ENCODE data around the gene KRT13. TPM values are rescaled to one million over a fixed set of nuclear protein-coding genes. Genes with fewer than 3 reads are reported as not detected.

Gene KRT13
- not detected for total RNA-seq

DNA sequence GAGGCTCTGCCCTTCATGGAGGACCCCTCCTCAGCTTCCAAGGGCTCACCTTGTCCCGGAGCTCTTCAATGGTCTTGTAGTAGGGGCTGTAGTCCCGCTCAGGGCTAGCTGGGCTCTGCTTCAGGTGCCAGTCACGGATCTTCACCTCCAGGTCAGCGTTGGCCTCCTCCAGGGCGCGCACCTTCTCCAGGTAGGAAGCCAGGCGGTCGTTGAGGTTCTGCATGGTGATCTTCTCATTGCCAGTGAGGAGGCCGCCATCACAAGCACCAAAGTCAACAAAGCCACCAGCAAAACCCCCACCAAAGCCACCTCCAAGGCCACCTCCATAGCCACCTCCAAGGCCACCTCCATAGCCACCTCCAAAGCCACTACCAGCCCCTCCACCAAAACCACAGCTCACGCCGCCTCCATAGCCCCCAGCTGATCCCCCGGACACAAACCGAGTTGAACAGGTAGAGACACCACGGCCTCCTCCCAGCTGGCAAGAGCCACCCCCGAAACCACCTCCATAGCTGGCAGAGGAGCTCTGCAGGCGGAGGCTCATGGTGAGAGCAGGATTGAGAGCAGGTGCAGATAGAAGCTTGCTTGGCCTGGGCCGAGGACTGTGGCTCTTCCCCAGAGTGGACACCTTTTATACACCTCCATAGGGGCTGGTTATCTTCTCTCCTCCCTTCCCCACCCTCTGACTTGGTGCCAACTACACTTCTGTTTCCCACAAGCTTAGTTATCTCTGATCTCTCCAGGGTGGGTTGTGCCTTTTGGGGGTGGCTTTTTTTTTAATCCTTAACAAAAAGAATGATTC, at the start of gene KRT13:
Gene KRT13, minus strand, starts transcription at position 606 of the 802 bp plus-strand sequence. Its CDS starts 62 bp downstream, at position 544.
- no peaks in the 10 kb centered on the region for H3K9me3 Mint-ChIP-seq (ENCODE audit: low read depth)
- CTCF ChIA-PET, result interaction anchor here (1.5 to 1.8 kb wide), 2 partner anchors 44 to 143 kb away, joined by 4 read pairs; no protein-coding TSS in a partner anchor
- ATAC-seq, result no peak
- DNase-seq, result no peak
- H3K36me3 Mint-ChIP-seq, result no peaks in the 10 kb centered on the region
- no peaks in the 10 kb centered on the region for H3K4me1 Mint-ChIP-seq
- no peak within 1 kb of the TSS for H3K4me3 Mint-ChIP-seq
- H3K27ac Mint-ChIP-seq, result no peak within 1 kb of the TSS
- H3K27me3 Mint-ChIP-seq, result peaks cover 2% of the 10 kb centered on the region

DNA sequence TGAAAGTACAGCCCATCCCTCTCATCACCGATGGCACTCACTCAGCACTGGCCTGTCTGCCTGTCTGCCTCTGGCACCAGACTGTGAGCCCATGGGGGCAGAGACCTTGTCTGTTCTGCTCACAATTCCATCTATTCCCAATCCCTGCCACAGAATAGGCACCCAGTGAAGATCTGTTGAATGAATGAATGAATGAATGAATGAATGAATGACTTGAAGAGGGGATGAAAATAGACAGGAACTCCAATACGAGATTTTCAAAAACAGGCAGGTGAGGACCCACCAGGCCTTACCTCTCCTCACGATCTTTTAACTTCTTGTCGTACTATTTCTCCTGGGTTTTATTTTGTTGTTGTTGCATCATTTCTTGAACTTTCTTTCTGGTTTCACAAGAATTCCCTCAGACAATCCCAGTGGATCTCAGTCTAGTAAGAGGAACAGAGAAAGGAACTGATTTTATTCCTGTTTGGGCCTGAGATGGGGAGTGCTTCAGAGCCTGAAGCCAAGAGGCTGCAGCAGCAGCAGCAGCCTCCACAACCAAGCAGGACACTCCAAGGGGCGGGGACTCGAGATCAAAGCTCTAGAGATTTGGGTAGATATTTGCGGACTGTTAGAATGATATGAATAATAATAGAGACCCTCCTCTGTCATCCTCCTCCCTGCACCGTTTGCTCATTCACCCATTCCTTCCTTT, 48.7 kb upstream of the KRT13 start:
- Mint-ChIP-seq H3K27ac (no peak overlapping the region), H3K9me3 (ENCODE audit: low read depth) (no peaks in the 10 kb centered on the region), H3K27me3 (peaks cover 42% of the 10 kb centered on the region), H3K4me1 (peaks cover 4% of the 10 kb centered on the region), H3K36me3 (no peaks in the 10 kb centered on the region), H3K4me3 (no peak overlapping the region)
- no peak for DNase-seq
- CTCF ChIA-PET, result interaction anchor here (0.6 to 11.0 kb wide), 3 partner anchors 93 to 285 kb away, joined by 3 to 256 read pairs (median 236); no protein-coding TSS in a partner anchor
- ATAC-seq, result no peak

DNA sequence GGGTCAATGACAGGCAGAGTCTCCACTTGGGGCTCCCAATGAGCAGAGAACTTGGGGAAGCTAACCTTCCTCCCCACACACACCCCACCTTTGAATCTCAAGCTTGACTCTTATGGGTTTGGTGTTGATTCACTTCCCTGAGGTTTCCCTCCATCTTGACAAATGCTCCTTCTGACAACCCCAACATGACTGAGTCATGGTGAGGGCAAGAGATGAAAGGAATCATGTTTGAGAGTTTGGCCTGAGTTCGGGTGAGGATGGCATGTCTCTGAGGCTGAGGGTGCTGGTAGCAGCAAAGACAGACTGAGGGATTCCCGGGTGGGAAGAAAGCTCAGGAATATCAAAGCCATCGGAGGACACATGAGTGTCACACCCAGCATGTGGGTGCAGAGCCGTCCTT, 47.8 kb upstream of the KRT13 start:
- ATAC-seq, result no peak
- Mint-ChIP-seq H3K36me3 (no peaks in the 10 kb centered on the region), H3K9me3 (ENCODE audit: low read depth) (no peaks in the 10 kb centered on the region), H3K27me3 (peaks cover 36% of the 10 kb centered on the region), H3K4me1 (peaks cover 10% of the 10 kb centered on the region), H3K27ac (no peak overlapping the region), H3K4me3 (no peak overlapping the region)
- CTCF ChIA-PET, result interaction anchor here (9.5 to 11.0 kb wide), 2 partner anchors 94 to 112 kb away, joined by 236 to 256 read pairs; no protein-coding TSS in a partner anchor
- DNase-seq, result no peak

DNA sequence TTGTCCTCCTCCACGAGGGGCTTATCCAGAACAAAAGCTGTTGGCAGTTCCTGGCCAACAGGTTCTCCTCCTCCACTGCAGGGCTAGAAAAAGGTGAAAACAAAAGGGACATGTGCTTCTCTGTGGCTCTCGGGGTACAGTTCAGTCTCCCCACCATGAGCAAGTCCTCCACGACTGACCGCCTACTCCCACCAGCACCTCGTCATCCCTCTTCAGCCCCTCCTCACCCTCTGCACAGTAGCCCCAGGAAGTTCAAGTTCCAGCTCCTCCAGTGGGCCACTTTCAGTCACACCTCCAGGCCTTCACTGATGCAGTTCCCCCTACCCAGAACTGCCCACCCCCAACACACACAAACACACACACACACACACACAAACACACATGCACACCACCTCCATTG, 47.0 kb upstream of the KRT13 start:
- DNase-seq, result no peak
- no peak overlapping the region for H3K27ac Mint-ChIP-seq
- no peak overlapping the region for H3K4me3 Mint-ChIP-seq
- no peaks in the 10 kb centered on the region for H3K36me3 Mint-ChIP-seq
- no peak for ATAC-seq
- CTCF ChIA-PET, result interaction anchor here (9.5 to 11.0 kb wide), 2 partner anchors 95 to 112 kb away, joined by 236 to 256 read pairs; no protein-coding TSS in a partner anchor
- H3K4me1 Mint-ChIP-seq, result peaks cover 17% of the 10 kb centered on the region
- peaks cover 29% of the 10 kb centered on the region for H3K27me3 Mint-ChIP-seq
- no peaks in the 10 kb centered on the region for H3K9me3 Mint-ChIP-seq (ENCODE audit: low read depth)

DNA sequence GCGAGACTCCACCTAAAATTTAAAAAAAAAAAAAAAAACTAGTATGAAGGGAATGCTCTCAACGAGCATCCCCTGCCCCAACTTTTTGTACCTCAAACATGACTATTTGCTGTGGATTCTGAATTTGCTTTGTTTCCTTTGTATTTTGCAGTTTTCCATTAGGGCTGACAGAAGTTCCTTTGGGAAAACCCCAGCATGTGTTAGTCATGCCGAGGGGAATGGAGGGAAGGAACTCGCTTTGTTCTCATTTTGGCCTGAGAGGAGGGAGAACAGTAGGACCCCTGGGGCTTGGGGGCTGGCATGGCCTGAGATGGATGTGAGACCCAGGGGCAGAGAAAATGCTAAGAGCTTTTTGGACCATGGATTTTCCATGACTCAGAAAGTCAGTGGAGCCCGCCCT, 46.0 kb upstream of the KRT13 start:
- H3K9me3 Mint-ChIP-seq (ENCODE audit: low read depth), result no peaks in the 10 kb centered on the region
- DNase-seq (no peak), ATAC-seq (no peak)
- CTCF ChIA-PET, result interaction anchor here (0.6 to 11.0 kb wide), 7 partner anchors 15 to 642 kb away, joined by 3 to 256 read pairs (median 13); no protein-coding TSS in a partner anchor
- H3K27me3 Mint-ChIP-seq, result peaks cover 18% of the 10 kb centered on the region
- H3K4me3 Mint-ChIP-seq, result no peak overlapping the region
- H3K27ac Mint-ChIP-seq, result no peak overlapping the region
- H3K4me1 Mint-ChIP-seq, result peaks cover 17% of the 10 kb centered on the region
- H3K36me3 Mint-ChIP-seq, result no peaks in the 10 kb centered on the region

DNA sequence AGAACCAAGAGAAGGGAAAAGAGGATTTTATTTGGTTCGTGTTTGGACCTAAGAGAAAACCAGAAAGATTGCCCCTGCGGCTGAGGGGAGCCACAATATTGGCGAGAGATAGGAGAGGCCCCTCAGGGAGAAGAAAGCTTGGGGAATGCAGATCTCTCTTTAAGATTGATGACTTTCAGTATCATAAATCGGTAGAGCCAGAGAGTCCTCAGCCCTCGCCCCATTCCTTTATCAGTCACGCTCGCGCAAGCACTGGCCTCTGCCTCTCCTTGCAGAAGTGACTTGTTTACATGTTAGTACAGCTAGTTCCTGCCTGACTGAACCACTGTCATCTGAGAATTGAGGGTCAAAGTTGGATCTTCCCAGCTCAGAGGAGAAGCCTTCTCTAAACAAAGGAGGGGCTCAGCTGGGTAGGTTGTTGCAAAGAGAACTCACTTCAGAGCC, 44.2 kb upstream of the KRT13 start:
- H3K27me3 Mint-ChIP-seq, result peaks cover 11% of the 10 kb centered on the region
- peaks cover 17% of the 10 kb centered on the region for H3K4me1 Mint-ChIP-seq
- ATAC-seq (no peak), DNase-seq (no peak)
- no peaks in the 10 kb centered on the region for H3K36me3 Mint-ChIP-seq
- no peak overlapping the region for H3K4me3 Mint-ChIP-seq
- H3K27ac Mint-ChIP-seq, result no peak overlapping the region
- H3K9me3 Mint-ChIP-seq (ENCODE audit: low read depth), result no peaks in the 10 kb centered on the region
- CTCF ChIA-PET, result interaction anchor here (0.7 to 11.0 kb wide), 51 partner anchors 9 to 732 kb away, joined by 3 to 256 read pairs (median 5); partner anchors contain the start of genes KRT13, KRT15, KRT19 and KRT36

DNA sequence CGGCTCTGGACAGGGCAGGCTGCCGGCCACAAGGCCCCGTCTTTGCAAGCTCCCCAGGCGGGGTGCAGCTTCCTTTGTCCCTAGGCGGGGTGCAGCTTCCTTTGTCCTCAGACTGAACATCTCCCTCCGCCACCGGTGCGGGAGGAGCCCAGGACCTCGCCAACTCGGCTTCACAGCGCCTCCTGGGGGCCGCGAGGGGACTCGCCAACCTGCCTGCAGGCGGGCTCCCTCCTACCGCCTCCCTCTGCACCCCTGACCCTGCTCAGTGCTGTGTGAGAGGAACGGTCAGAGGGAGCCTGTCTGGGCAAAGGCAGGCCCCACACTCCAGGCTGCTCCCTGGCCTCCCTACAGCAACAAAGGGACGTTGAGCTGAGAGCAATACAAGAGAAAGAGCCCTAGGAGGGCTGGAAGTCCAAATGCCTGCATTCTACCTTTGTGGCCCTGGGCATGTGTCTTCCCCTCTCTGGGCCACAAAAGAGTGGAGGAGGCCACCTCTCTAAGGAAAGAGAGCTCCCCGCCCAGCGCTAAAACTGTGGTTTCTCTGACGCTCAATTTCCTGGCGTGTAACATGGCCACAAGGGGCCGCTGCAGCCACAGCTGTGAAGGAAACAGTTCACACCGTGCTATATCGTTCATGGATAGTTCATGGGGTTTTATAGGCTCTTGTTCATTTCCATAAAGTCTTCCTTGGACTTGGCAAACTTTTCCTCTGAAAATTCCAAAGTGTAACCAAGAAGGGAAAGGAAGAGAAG, 43.6 kb upstream of the KRT13 start:
- peaks cover 7% of the 10 kb centered on the region for H3K27me3 Mint-ChIP-seq
- DNase-seq (peak; percentile 91), ATAC-seq (peak; percentile 86)
- H3K9me3 Mint-ChIP-seq (ENCODE audit: low read depth), result no peaks in the 10 kb centered on the region
- peak overlapping the region; percentile 47 for H3K27ac Mint-ChIP-seq
- no peaks in the 10 kb centered on the region for H3K36me3 Mint-ChIP-seq
- CTCF ChIA-PET, result interaction anchor here (0.6 to 11.0 kb wide), 63 partner anchors 8 to 1131 kb away, joined by 3 to 256 read pairs (median 5); partner anchors contain the start of genes KRT12, KRT13, KRT15 and KRT19
- H3K4me3 Mint-ChIP-seq, result no peak overlapping the region
- H3K4me1 Mint-ChIP-seq, result peaks cover 17% of the 10 kb centered on the region

DNA sequence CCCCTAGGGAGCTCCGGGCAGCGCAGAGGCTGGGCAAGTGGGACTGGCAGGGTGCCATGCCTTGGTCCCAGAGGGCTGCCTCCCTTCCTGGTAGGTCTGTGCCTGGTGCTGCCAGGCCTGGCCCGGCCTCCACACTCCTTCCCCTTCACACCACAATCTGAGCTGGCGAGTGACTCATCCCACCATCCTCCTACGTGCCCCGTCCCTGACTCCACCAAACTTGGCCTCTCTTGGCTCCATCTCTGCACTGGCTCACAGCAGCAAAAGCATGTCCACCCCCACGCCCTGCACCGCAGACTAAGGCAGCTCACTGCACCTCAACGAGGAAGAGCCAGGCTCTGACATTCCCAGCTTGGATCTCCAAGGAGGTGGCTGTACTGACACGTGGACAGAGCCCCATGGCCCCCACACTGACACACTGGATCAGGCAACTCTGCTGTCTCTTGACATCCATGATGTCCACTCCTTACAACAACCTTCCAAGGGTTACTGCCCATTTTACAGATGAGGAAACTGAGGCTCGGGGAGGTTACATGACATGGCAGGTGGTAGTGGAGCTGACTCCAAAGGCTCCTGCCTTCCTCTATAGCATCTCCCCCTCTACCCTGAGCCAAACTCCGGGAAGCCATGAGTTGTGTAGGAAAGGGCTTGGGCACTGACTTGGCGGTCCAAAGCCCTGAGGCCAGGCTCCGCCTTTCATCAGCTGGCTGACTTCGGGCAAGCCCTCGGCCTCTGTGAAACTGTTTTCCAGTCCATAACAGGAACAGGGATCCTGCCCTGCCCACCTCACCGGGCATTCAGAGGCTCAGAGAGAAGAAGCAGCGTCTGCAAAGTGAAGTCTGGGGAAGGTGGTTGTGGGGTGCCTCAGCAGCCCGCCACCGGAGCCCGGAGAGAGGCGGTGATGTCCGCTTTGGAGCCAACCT, 42.8 kb upstream of the KRT13 start:
- ATAC-seq (peak; percentile 54), DNase-seq (peak; percentile 68)
- Mint-ChIP-seq H3K36me3 (no peaks in the 10 kb centered on the region), H3K4me1 (peaks cover 17% of the 10 kb centered on the region), H3K27me3 (peaks cover 2% of the 10 kb centered on the region), H3K4me3 (no peak overlapping the region), H3K27ac (no peak overlapping the region), H3K9me3 (ENCODE audit: low read depth) (no peaks in the 10 kb centered on the region)
- CTCF ChIA-PET, result interaction anchor here (0.7 to 11.0 kb wide), 46 partner anchors 8 to 1130 kb away, joined by 3 to 256 read pairs (median 6); partner anchors contain the start of genes KRT12, KRT13, KRT15 and KRT19

DNA sequence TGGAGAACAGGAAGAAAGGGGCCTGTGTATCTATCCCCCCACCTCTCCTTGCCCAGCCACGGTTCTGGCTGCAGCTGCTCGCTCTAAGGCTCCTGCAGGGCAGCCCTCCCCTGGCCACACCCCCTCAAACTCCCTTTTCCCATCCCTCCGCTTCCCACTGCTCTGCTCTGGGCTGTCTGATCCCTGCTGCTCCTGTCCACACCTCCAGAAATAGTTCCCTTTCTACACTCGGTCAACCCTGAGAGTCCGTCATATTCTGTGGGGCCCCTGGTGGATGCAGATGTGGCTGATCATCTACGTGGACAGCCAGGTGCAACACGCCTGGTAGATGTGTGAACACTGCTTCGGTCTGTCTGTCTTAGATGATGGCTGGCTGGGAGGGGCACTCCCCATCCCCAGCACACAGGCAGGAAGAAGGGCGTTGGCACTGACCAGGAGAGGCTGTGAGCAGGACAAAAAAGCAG, 42.0 kb upstream of the KRT13 start:
- Mint-ChIP-seq H3K36me3 (no peaks in the 10 kb centered on the region), H3K4me1 (peaks cover 17% of the 10 kb centered on the region), H3K27me3 (peaks cover 6% of the 10 kb centered on the region), H3K4me3 (no peak overlapping the region), H3K27ac (no peak overlapping the region), H3K9me3 (ENCODE audit: low read depth) (no peaks in the 10 kb centered on the region)
- CTCF ChIA-PET, result interaction anchor here (1.1 to 11.0 kb wide), 9 partner anchors 10 to 729 kb away, joined by 3 to 256 read pairs (median 17); no protein-coding TSS in a partner anchor
- ATAC-seq (no peak), DNase-seq (no peak)

DNA sequence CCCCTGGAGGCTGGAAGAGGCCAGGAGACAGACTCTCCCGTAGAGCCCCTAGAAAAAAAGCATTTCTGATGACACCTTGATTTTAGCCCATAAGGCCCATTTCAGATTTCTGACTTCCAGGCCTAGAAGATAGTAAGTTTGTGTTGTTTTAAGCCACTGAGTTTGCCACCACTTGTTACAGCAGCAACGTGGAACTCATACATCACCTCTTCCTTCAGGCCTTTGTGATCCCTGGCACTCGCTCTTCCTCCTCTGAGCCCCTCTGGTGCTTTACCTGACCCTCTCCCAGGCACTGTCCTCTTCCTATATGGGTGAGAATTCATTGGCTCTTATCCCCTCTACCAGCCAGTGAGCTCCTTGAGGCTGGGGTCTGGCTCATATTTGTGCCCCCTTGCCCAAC, 41.4 kb upstream of the KRT13 start:
- no peak for DNase-seq
- Mint-ChIP-seq H3K4me3 (no peak overlapping the region), H3K9me3 (ENCODE audit: low read depth) (no peaks in the 10 kb centered on the region), H3K27ac (no peak overlapping the region), H3K4me1 (peaks cover 17% of the 10 kb centered on the region), H3K36me3 (no peaks in the 10 kb centered on the region), H3K27me3 (peaks cover 6% of the 10 kb centered on the region)
- CTCF ChIA-PET, result interaction anchor here (1.1 to 11.0 kb wide), 3 partner anchors 11 to 118 kb away, joined by 3 to 256 read pairs (median 236); no protein-coding TSS in a partner anchor
- no peak for ATAC-seq

DNA sequence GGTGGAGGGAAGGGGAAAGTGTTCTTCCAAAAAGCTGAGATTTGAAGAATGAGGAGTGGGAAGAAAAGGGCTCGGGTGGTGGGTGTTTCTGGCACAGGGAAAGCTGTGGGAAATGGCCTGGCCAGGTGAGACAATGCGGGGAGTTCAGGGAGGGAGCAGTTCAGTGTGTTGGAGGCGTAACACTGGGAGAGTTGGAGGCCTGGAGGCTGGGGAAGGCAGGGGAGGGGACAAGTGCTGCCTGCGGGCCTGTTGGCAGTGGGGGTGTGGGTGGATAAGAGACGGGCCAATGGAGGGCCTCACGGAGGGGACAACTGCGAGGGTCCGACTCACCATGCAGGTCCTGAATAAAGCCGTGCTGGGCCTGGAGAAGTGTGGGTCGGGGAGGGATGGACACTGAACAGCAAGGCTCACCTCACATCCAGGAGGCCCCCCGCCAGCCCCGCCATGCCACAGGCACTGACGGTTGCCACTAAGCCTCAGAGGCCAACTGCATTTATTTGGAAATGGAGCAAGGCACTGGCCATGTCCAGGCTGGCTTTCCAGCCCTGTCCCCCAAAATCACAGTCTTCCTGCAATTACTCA, 40.5 kb upstream of the KRT13 start:
- H3K4me3 Mint-ChIP-seq, result no peak overlapping the region
- H3K9me3 Mint-ChIP-seq (ENCODE audit: low read depth), result no peaks in the 10 kb centered on the region
- CTCF ChIA-PET, result interaction anchor here (1.6 to 11.0 kb wide), 2 partner anchors 117 to 119 kb away, joined by 5 to 256 read pairs; no protein-coding TSS in a partner anchor
- no peak overlapping the region for H3K27ac Mint-ChIP-seq
- H3K36me3 Mint-ChIP-seq, result no peaks in the 10 kb centered on the region
- DNase-seq (no peak), ATAC-seq (no peak)
- H3K4me1 Mint-ChIP-seq, result peaks cover 17% of the 10 kb centered on the region
- H3K27me3 Mint-ChIP-seq, result peaks cover 7% of the 10 kb centered on the region
